ENCODE results near the gene TAF1D.

TAF1D gene

DNA sequence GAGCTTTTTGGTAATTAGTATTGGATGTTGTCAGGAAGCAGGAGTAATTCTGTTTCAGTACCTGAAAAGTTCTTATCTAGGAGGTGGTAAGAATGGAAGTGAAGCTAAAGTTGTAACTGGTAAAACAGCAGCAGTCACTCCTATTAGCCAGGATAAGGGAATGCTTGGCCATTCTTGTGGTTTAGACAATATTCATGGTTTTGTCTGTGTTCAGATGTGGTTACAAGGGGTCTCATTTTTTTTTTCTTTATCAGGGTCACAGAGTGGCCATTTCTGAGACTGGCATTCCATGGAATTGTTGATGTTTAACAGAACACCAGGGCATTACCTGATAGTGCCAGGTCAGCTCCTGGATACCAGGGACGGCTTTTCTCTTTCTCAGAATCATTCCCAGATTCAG, 23.8 kb downstream of the TAF1D start:
- Mint-ChIP-seq H3K4me3 (no peak overlapping the region), H3K27me3 (no peaks in the 10 kb centered on the region), H3K4me1 (peaks cover 31% of the 10 kb centered on the region), H3K9me3 (peaks cover 3 to 19% of the 10 kb centered on the region in 2 donors), H3K27ac (peak overlapping the region in 1 of 2 donors; percentile 10)
- ATAC-seq: no peak
- no peak for DNase-seq

DNA sequence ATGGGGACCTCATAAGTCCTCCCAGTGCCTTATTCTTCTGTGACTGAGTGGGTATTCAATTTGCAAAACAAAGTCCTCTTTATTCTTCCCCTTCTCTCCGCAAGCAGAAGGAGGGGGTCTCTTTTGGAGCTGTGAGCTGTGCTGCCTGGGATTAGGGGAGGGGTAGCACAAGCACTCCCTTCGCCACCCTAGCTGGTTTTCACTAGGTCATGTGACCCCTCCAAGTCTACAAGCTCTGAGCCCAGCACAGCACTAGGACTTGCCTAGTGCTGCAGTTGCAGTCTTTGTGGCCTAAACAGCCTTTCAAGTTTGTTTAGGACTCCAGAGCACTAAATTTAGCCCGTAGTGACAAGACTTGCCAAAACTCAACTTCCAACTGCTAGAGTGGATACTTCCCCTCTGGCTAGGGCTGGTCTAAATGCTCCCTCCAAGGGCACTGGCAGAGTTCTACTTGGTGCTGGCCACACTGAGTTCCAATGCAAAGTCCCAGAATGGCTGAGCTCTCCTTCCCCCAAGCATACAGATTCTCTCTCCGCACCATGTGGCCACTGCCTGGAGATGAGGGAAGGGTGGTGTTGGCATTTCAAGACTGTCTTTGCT, 25.4 kb downstream of the TAF1D start:
- Mint-ChIP-seq H3K27ac (no peak overlapping the region), H3K4me3 (no peak overlapping the region), H3K4me1 (peaks cover 31% of the 10 kb centered on the region), H3K27me3 (no peaks in the 10 kb centered on the region), H3K9me3 (peaks cover 3 to 23% of the 10 kb centered on the region in 2 donors)
- ATAC-seq: no peak
- DNase-seq: no peak

DNA sequence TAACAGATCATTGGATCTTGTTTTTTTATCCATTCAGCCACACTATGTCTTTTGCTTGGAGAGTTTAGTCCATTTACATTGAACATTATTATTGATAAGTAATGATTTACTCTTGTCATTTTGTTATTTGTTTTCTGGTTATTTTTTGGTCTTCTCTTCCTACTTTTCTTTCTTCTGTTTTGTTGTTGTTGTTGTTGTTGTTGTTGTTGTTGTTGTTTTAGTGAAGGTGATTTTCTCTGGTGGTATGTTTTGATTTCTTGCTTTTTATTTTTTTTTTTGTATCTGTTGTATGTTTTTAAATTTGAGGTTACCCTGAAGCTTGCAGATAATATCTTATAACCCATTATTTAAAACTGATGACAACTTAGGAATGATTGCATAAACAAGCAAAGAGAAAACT, 28.6 kb downstream of the TAF1D start:
- Mint-ChIP-seq H3K27me3 (no peaks in the 10 kb centered on the region), H3K4me1 (peaks cover 21% of the 10 kb centered on the region), H3K4me3 (no peak overlapping the region), H3K27ac (no peak overlapping the region), H3K9me3 (peaks cover 11 to 54% of the 10 kb centered on the region in 2 donors)
- DNase-seq (no peak), ATAC-seq (no peak)

DNA sequence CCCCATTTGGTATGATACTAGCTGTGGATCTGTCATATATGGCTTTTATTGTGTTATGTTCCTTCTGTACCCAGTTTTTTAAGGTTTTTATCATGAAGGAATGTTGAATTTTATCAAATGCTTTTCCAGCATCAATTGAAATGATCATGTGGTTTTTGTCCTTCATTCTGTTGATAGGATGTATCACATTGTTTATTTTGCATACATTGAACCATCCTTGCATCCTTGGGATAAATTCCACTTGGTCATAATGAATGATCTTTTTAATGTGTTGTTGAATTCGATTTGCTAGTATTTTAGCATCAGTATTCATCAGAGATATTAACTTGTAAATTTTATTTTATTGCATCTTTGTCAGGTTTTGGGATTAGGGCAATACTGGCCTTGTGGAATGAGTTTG, 31.1 kb downstream of the TAF1D start:
- Mint-ChIP-seq H3K27me3 (no peaks in the 10 kb centered on the region), H3K27ac (no peak overlapping the region), H3K4me3 (no peak overlapping the region), H3K9me3 (peaks cover 11 to 44% of the 10 kb centered on the region in 2 donors), H3K4me1 (peaks cover 1% of the 10 kb centered on the region)
- no peak for DNase-seq
- ATAC-seq: no peak

DNA sequence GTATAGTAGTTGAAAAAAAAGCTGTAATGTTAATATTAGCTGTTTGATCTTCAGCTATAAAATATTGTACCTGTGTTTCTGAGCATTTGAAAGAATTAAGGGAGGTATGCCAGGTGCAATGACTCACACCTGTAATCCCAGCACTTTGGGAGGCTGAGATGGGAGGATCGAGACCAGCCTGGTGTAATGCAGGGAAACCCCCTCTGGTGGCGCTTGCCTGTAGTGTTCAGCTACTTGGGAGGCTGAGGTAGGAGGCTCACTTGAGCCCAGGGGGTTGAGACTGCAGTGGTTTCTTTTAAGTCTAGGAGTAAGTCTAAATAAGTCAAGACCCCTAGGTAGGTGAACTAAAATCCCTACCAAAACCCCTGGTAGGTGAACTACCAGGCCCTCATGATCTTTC, 37.1 kb downstream of the TAF1D start:
- no peak overlapping the region for H3K27ac Mint-ChIP-seq
- DNase-seq: peak in 1 of 2 donors; percentile 4

DNA sequence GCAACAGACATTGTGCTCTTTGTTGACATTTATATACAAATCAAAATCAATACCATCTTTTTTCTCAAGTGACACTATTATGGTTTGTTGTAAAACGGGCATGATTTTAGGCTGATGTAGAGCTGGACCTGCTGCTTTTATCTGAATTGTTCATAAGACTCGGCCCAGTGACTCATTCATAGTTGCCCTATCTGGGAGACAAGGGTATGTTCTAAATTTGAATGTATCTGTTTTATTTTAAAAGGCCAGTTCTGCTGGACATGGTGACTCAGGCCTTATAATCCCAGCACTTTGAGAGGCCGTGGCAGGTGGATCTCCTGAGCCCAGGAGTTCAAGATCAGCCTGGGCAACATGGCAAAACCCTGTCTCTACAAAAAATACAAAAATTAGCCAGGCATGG, 40.5 kb downstream of the TAF1D start:
- no peaks in the 10 kb centered on the region for H3K4me1 Mint-ChIP-seq
- H3K27me3 Mint-ChIP-seq: no peaks in the 10 kb centered on the region
- no peaks in the 10 kb centered on the region for H3K9me3 Mint-ChIP-seq
- no peak overlapping the region for H3K4me3 Mint-ChIP-seq
- peak overlapping the region in 1 of 2 donors; percentile 48 for H3K27ac Mint-ChIP-seq
- DNase-seq (no peak), ATAC-seq (no peak)

More for the DNA sequence above, 37.1 kb downstream of the TAF1D start:
- Mint-ChIP-seq H3K27me3 (no peaks in the 10 kb centered on the region), H3K9me3 (peaks cover 5 to 14% of the 10 kb centered on the region in 2 donors), H3K4me1 (no peaks in the 10 kb centered on the region), H3K4me3 (no peak overlapping the region)
- ATAC-seq: no peak

DNA sequence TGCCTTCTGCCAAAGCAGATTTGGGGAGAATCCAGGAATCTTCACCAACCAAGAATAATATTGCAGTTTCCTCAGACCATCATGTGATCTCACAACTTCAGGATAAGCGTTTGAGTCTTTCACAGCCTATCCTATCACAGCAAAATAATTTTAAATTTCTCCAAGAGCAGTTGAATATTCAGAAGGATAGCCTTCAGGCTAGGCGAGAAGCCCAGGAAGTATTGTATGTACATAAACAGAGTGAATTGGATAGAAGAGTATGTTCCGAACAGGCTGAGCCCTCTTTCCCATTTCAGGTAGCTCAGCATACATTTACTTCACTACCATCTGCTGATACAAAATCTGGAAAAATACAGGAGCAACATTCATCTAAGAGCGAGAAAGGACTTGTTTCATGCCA, 43.7 kb downstream of the TAF1D start:
- H3K27ac Mint-ChIP-seq: no peak overlapping the region
- no peak for DNase-seq
- no peaks in the 10 kb centered on the region for H3K4me1 Mint-ChIP-seq
- no peaks in the 10 kb centered on the region for H3K9me3 Mint-ChIP-seq
- ATAC-seq: no peak
- H3K27me3 Mint-ChIP-seq: no peaks in the 10 kb centered on the region
- H3K4me3 Mint-ChIP-seq: no peak overlapping the region

DNA sequence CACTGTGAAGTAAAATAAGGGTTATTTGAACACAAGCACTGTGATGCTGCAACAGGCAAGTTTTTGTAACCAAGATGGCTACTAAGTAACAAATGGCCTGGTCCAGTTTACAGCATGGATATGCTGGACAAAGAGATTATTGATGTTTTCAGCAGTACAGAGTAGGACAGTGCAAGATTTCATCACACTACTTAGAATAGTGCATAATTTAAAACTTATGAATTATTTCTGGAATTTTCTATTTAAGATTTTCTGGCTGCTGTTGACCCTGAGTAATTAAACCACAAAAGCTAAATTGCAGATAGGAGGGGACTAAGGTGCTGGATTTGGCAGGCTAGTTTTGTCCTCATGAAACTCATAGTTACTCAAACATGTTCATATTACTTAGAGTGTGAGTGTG, 46.7 kb downstream of the TAF1D start:
- ATAC-seq (no peak), DNase-seq (no peak)
- no peaks in the 10 kb centered on the region for H3K4me1 Mint-ChIP-seq
- no peak overlapping the region for H3K27ac Mint-ChIP-seq
- H3K4me3 Mint-ChIP-seq: no peak overlapping the region
- no peaks in the 10 kb centered on the region for H3K27me3 Mint-ChIP-seq
- no peaks in the 10 kb centered on the region for H3K9me3 Mint-ChIP-seq

DNA sequence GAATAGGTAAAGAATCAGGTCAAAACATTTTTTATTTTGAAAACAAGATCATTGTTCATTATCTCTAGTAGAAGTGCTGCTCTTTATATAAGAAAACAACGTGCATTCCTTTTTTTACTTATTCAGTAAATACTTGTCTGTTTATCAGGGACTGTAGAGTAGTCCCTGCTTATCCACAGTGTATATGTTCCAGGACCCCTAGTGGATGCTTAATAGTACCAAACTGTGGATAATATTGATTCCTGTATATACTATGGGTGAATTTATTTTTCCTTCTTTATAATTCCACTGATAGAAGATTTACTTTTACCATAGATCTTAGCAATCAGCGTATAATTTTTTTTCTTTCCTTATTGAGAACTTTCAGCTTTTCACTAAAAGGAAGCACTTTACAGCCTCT, 47.2 kb downstream of the TAF1D start:
- Mint-ChIP-seq H3K4me1 (no peaks in the 10 kb centered on the region), H3K9me3 (no peaks in the 10 kb centered on the region), H3K4me3 (no peak overlapping the region), H3K27ac (no peak overlapping the region), H3K27me3 (no peaks in the 10 kb centered on the region)
- ATAC-seq: no peak
- no peak for DNase-seq

DNA sequence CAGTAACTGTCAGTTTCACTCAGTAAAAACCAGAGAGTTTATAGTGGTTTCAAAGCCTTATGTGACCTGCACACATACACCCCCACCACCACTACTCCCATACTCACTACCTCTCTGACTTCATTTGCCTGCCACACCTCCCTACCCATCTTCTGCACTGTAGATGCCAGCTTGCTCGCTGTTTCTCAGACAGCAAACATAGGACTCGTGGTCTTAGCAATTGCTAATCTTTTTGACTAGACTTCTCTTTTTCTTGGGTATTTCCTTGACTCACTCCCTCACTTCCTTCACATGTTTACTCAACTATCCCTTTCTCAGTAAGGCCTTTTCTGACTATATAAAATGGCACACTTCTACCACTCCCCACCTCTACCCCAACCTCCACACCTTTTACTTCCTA, 52.1 kb downstream of the TAF1D start:
- Mint-ChIP-seq H3K27me3 (no peaks in the 10 kb centered on the region), H3K9me3 (no peaks in the 10 kb centered on the region), H3K27ac (peak overlapping the region in 1 of 2 donors; percentile 70), H3K4me3 (peak overlapping the region in 1 of 2 donors; percentile 45), H3K4me1 (no peaks in the 10 kb centered on the region)
- peak in 1 of 2 donors; percentile 63 for DNase-seq
- ATAC-seq: peak; percentile 99

DNA sequence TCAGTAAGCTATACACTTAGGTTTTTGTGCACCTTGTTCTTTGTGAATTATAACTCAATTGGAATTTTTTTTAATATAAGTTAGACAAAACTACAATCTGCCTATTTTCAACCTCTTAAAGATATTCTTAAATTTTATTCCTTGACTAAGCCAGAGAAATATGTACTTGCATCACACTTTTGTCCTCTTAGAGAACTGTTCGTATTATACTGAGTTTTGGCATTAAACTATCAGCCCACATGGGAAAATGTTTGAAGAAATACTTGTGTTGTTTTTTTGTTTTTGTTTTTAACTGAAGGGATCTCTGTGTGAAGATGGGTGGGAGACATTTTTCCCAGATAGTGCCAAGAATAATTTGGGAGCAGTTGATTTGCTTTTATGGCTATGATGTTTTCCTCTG, 54.5 kb downstream of the TAF1D start:
- Mint-ChIP-seq H3K9me3 (no peaks in the 10 kb centered on the region), H3K4me1 (no peaks in the 10 kb centered on the region), H3K27me3 (no peaks in the 10 kb centered on the region), H3K27ac (no peak overlapping the region), H3K4me3 (no peak overlapping the region)
- no peak for ATAC-seq
- no peak for DNase-seq

DNA sequence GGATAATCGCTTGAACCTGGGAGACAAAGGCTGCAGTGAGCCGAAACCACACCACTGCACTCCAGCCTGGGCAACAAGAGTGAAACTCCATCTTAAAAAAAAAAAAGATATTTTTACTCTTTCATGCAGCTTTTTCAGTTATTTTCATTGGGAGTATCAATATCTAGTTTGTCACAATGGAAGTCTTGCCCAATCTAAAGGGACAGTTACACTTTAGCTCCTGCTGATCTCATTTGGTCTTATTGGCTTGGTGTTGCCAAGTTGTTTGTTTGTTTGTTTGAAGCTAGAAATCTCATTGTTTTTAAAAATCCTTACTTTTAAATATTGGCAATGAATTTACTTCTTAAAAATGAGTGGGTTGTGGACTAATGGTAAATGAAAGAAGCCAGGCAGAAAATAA, 55.1 kb downstream of the TAF1D start:
- no peaks in the 10 kb centered on the region for H3K9me3 Mint-ChIP-seq
- no peak overlapping the region for H3K4me3 Mint-ChIP-seq
- DNase-seq: no peak
- no peak for ATAC-seq
- no peaks in the 10 kb centered on the region for H3K4me1 Mint-ChIP-seq
- H3K27me3 Mint-ChIP-seq: no peaks in the 10 kb centered on the region
- H3K27ac Mint-ChIP-seq: peak overlapping the region in 1 of 2 donors; percentile 82
